GM18499 (cell line): Measurements from ENCODE around the gene MESP2.
"Not testable (repeated sequence)": the region's sequence is repeated elsewhere in the genome, so short reads cannot be mapped to it uniquely, and the experiment has no call there.

ENCODE experiments used
- ATAC-seq: cut with Tn5 transposase; IDR thresholded peaks from one replicate; pipeline ENCODE4 v1.9.1; 2021; ENCODE audit warnings: moderate number of reproducible peaks; ENCODE audit not compliant: insufficient read depth, unreplicated experiment

MESP2 gene

DNA sequence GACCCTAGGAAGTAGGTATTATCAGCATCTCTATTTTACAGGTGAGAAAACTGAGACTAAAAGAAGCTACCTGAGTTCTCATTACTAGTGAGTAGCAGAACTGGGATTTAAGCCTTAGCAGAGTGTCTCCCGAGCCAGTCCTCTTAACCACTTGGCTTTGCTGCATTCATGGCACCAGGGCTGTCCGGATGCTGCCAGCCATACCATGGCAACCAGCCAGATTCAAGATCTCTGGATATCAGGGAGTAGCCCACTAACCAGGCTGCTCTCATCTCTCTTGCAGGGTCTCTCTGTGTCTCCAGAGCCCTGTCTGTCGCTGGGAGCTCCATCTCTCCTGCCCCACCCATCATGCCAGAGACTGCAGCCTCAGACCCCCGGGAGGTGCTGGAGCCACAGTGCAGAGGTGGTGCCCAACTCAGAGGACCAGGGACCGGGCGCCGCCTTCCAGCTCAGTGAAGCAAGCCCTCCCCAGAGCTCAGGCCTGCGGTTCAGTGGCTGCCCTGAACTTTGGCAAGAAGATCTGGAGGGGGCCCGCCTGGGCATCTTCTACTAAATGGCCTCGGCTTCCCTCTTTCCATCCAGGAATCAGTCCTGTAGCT, 1.7 kb downstream of the MESP2 start:
- ATAC-seq, result no peak

DNA sequence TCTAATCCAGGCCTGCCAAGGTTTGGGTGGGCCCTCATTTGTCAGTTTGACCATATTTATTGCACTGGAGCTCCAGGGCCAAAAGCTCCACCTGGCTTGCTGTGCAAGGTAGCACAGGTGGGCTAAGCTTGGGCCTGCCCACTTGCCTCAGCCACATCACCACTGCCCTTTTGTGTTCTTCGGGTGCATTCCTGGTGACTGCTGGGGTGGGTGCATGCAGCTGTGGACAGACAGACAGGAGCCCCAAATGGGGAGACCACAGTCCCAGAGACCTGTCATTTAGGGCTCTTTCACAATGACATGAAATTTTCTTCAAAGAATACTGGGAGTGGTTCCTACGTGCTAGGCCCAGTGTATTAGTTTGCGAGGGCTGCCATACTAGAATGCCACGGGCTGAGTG, 2.7 kb downstream of the MESP2 start:
- ATAC-seq, result no peak

DNA sequence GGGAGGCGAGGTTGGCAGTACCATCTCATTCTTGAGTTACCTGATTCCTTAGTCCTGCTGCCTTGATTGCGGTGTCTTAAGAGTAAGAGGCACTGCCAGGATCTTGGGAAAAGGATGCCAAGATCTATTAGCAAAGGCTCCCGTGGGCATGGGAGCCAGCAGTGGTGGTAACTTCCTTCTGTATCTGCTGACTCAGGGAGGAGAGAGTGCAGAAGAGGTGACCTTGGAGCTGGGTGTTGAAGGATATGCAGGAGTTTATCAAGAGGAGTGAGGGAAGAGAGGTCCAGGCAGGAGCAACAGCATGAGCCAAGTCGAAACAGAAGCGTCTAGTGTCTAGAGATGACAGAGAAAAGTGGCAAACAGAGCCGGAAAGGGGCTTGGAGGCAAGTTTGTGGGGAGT, 4.5 kb downstream of the MESP2 start:
- ATAC-seq, result no peak

DNA sequence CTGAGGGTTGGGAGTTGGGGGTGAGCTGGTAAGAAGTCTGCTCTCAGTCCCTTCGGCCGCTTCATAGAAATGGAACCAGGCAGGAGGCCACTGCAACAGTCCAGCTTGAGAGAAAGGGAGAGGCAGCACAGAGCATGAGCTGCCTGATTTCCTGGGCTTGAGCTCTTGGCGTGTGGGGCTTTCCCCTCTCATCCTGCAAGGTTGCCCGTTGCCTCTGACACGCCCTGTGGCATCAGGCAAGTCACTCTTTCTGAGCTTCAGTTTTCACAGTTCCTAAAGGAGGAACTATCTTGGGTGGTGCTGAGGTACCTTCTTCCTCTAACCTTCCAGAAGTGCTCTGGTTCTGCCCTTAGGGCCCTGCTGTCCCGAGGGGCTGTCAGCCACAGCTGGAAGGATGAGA, 4.9 kb downstream of the MESP2 start:
- ATAC-seq, result no peak

DNA sequence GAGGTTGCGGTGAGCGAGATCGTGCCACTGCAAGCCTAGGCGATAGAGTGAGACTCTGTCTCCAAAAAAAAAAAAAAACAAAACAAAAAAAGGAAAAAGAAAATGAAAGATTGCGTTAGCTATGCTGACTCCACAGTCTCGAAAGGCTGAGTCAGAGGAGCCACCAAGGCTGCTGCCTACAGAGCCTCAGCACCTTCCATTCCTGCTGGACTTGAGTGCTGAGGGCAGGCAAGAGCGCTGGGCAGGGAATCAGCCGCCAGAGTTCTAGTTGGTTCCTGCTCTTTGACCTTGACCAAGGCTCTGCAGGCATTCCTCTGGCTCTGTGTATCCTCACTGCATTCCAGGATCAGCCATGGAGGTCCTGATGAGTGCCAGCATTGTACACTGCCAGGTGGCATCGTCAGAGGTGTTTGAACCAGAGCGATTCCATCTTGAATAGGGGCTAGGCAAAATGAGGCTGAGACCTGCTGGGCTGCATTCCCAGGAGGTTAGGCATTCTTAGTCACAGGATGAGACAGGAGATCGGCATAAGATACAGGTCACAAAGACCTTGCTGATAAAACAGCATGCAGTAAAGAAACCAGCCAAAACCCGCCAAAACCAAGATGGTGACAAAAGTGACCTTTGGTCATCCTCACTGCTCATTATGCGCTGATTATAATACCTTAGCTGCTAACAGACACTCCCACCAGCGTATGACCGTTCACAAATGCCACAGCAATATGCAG, 5.9 kb downstream of the MESP2 start:
- no peak for ATAC-seq

DNA sequence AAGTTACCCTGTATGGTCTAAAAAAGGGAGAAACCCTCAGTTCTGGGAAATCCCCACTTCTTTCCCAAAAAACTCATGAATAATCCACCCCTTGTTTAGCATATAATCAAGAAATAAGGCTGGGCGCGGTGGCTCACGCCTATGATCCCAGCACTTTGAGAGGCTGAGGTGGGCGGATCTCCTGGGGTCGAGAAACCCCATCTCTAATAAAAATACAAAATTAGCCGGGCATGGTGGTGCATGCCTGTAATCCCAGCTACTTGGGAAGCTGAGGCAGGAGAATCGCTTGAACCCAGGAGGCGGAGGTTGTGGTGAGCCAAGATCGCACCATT, 6.5 kb downstream of the MESP2 start:
- ATAC-seq, result not testable (repeated sequence)

DNA sequence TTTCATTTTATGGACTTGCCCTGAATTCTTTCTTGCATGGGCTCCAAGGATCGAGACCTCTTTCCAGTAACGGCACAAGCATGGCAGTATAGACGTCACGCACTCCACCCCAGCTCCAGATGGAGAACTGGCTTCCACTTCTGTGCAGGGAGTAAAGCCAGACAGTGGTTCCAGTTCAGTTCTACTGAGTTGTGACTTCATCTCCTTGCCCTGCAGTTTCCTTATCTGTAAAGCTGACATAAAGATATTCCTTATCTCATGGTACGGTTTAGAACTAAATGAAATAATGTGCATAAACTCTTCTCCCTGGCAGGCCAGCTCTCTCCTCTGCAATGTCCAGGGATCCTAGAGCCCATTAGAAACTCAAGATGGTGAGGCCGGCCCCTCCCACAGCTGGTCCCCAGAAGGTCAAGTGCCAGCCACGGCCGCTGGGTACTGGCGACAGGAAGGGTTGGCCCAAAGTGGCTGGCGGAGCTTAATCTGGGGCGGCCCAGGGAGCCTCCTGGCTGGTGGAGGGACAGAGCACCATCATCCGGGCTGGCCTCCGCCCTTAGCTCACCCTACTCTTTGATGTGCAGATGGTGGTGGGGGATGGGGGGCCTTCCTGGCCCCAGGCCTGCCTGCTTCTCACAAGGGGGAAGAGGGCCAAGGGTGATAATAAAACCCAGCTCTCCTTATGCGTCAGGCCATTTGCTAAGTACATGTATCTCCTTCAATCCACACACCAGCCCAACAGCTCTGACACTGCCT, 7.2 kb downstream of the MESP2 start:
- no peak for ATAC-seq

DNA sequence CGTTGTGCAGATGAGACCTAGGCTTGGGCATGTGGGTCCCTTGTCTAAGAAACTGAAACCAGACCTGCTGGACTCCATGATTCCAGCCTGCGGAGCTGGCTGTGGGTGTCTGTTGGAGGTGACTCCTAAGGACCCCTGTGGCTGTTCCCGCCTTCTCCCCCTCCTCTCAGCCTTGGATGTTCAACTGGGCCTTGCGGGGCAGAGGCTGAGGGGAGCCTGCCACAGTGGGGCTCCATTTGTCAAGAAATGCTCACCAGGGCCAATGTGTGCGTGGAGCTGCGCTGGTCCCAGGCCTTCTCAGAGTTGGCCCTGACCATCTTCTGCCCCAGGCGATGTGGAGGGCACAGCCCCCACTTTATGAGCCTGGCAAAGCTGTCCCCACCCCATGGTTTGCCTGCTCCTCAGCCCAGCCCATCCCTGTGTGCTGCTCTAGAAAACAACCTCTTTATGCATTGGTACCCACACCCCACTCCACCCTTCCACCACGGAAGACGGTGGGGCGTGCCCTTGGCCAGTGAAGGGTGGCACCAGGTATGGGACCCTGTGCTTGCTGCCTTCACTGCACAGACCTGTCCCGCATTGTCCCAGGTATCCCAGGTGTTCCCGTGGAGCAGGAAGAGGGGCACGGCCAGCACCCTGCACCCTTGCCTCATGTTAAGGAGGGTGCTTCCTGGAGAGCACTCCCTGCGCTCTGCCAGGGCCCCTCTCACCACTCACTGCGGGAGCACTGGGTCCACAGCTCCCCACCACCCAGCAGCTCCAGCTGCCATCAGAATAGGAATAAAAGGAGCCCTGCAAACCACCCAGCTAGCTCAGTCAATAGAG, 7.9 kb downstream of the MESP2 start:
- no peak for ATAC-seq

DNA sequence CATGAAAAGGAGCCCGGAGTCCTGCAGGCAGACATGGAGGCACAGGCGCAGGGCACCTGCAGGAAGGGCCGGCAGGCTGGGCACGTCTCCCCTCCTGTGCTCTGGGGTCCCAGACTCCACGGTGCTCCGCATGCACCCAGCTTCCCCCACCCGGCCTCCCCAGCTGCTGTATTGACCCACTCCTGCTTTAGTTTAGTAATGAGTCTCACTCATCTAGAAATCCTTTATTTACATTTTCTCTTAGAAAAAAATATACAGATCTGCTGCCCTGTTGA, 8.5 kb downstream of the MESP2 start:
- ATAC-seq, result no peak

DNA sequence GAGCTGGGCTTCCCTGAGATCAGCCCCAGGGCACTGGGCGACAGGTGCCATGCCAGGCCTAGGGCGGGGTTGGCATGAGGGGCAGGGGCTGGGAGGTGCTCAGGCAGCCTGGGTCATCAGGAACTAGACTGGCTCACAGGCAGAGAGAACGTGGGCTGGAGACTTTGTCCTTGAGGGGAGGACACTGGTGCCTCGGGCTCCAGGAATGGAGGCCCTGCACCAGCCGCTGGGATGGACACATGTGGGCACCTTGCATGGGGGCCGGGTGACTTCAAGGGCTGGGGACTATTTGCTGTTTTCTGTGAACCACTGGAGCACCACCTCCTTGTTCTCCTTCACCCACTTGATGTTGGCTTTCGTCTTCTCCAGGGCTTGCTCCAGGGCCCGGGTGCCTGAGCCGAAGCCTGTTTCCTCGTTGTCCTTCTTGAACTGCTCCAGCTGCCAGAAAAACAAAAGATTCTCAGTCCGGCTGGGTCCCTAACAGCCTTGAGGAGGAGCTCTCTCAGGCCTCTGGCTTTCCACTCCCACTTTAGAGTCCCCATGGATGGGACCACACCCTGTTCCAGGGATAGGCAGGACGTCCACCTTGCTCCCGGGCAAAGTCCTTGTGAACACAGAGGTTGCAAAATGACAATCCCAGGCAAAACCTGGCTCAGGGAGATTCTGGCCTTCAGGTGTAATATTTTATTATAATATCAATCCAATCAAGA, 9.1 kb downstream of the MESP2 start:
- no peak for ATAC-seq

DNA sequence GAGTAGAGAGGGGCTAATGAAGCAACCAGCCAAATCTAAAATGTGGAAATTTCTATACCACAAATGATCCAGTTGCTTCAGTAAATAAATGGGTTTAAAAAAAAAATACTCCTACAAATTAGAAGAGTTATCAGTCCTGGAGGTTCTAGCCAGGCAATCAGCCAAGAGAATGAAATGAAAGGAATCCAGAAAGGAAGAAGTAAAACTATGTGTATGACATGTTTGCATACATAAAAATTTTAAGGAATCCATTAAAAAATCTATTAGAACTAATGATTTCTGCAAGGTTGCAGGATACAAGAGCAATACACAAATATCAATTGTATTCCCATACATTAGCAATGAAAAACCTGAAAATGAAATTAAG, 9.6 kb downstream of the MESP2 start:
- no peak for ATAC-seq

DNA sequence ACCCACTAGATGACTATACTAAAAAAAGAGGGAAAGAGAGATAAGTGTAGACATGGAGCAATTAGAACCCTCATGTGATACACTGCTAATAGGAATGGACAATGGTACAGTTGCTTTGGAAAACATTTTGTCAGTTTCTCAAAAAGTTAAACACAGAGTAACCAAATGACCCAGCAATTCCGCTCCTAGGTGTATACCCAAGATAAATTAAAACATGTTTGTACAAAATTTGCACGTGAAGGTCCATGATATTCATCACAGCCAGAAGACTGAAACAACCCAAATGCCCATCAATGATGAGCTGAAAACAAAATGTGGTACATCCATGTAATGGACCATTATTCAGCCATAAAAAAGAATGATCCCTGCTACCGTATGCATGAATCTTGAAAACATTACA, 11.8 kb downstream of the MESP2 start:
- ATAC-seq, result no peak

DNA sequence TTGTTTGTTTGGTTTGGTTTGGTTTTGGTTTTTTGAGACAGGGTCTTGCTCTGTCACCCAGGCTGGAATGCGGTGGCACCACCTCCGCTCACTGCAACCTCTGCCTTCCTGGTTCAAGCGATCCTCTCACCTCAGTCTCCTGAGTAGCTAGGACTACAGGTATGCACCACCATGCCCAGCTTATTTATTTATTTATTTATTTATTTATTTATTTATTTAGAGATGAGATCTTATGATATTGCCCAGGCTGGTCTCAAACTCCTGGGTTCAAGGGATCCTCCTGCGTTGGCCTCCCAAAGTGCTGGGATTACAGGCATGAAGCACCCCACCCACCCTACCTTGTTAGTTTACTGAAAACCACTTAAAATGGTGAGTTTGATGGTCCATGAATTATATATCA, 12.5 kb downstream of the MESP2 start:
- ATAC-seq, result not testable (repeated sequence)

DNA sequence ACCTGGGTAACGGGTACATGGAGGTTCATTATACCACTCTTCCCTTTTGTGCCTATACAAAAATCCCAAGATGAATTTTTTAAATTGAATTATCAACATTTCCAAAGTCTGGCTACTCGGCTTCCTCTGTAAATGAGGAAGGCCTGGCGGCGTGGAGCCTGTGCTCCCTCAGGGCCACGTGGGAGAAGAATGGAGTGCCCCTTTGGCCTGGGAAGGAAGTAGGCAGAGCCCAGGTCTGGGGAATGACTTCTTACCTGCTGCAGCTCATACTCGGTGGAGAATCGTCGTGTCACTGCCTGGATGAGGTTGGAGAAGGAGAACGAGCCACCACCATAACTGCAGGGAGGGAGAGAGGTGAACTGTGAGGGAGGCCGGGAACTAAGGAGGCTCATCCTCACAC, 14.1 kb downstream of the MESP2 start:
- no peak for ATAC-seq

DNA sequence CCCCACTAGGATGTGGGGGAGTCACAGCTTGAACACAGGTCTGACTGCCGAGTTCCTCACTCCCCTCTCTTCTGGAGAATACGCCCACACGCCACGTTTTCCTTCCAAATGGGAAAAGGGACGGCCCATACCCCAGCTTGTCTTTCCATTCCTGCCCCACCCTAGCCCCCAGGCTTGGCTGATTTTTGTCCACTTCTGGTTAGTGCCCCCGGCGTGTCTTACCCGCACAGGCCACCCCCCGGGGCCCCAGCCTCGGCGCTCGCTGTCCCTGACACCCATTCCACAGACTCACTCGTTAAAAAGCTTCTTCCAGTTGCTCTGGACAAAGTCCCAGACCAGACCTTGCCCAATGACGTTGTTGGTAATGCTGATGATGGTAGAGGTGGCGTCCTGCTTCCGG, 14.5 kb downstream of the MESP2 start:
- no peak for ATAC-seq

DNA sequence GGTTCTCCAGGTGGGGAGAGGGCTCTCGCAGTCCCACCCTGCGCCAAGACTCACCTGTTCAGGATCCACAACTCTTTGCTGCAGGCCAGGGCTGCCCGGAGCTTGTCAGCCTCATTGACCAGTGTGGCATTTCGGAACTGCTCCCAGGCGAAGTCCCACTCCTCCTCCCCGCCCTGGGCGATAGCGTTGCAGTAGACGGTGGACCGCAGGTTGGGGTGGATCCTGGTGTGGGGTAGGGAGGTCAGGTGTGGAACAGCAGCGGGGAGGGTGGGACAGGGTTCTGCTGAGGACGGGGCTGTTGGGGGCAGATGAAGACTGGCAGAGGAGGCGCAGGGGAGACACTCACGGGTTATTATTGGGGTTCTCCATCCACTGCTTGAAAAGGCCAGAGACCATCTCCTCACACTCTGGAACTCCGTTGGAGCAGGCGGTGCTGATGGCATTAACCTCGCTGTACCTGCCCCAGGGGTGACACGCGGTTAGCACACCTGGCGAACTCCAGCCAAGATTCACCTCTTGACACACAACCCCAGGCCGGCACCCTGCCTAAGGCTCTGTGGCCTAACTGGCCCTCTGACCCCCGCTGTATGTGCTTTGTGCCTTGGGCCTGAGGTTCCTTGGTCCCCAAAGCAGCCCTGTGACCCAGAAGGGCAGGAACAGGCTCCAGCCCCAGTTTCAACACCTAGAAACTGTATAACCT, 16.1 kb downstream of the MESP2 start:
- ATAC-seq, result no peak

DNA sequence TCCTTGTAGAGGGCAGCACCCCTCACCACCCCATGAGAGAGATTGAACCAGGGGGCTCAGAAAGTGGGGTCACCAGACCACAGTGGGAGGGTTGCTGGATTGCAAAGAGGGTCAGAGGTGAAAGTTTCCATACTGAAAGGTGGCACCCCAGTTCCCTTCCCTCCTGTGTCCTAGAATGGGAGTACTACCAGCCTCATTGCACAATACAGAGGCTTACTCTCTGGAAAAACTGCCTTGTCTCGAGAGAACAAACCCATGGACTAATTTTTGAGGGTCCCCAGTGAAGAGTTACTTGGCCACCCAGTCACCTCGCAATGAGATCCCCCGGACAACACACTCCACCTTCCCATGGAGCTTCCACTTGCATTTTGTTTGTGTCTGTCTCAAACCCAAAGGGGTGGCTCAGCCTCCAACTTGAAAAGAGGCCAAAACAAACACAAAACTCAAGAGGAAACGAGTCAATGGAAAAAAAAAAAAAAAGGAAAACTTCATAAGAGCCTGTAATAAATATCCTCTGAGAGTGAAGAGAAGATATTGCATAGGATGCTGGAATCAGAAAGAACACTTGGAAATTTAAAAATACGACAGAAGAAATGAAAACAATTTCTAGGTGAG, 18.6 kb downstream of the MESP2 start:
- no peak for ATAC-seq

DNA sequence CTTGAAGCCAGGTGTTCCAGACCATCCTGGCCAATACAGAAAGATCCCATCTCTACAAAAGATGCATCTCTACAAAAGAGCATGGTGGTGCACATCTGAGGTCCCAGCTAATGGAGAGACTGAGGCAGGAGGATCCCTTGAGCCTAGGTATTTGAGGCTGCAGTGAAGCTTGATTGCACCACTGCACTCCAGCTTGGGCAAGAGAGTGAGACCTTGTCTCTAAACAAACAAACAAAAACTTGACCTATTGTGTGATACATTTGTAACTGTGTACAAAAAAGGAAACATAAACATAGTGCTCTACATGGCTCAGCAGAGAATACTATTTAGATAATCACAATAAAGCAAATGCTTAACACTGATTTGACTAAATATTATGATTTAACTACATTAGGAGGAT, 19.9 kb downstream of the MESP2 start:
- ATAC-seq, result no peak

DNA sequence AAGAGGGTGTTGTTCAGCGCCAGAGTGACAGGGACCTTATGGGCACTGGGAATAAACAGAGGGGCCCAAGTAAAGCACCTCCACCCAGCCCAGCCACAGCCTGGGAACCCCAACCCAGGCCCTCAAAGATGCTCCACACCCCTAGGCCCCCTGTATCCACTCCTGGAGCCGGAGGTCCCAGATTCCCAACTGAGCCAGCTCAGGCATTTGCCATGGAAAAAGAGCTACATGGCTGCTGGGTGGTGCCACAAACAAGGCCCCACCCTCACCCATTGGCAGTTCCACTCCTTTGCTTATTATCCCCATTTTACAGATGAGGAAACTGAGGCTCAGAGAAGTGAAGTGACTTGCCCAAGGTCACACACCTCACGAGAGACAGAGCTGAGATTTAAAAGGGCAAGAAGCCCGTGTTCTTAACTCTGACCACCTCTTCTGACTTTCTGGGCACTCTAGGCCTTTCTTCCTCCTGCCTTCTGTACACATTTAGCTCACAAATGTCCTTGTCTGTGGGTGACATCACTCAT, 21.6 kb downstream of the MESP2 start:
- no peak for ATAC-seq
